Dermis blood vessel endothelial cell (primary cell): ENCODE results near the gene HYDIN. TPM values are rescaled to one million over a fixed set of nuclear protein-coding genes. Genes with fewer than 3 reads are reported as not detected.
"Not testable (repeated sequence)": the region's sequence is repeated elsewhere in the genome, so short reads cannot be mapped to it uniquely, and the experiment has no call there.

Experiments
- DNase-seq: peaks from one replicate; pipeline ENCODE4 v3.0.0; 2010
- total RNA-seq: library from RNA; depleted of rRNA; stranded (reverse); fragments of >200 nt; gene quantifications from 2 replicates; pipeline ENCODE4 v1.2.3, GENCODE V29; 2014

The HYDIN gene
- total RNA-seq, 1 donor from 2014 or later: 0.17 TPM

DNA sequence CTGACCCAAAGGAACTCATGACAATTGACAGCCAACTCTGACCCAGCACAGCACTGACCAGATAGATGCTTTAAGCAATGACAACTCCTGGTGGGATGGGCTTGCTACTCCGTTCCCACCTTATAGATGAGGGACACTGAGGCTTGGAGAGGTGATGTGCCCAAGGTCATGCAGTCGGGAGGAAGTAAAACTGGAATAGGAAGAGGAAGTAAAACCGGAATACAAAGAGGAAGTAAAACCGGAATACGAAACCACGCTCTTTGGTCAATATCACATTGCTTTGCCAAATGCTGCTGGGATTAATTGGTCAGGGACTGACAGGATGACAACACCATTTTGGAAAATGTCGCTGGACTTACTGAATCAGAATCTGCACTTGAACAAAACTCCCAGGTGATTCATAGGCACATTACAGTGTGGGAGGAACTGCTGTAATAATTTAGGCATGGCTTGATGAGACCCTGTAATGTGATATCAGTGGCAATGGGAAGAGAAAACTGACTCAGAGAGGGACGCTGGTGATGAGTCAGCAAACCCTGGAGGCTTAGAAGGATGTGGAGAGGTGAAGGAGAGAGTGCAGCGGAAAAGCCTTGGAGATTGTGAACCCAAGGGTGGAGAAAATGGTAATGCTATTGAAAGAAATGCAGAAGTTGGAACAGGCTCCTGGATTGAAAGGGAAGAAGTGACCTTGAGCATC is 243.4 kb downstream of the HYDIN start:
- not testable (repeated sequence) for DNase-seq

DNA sequence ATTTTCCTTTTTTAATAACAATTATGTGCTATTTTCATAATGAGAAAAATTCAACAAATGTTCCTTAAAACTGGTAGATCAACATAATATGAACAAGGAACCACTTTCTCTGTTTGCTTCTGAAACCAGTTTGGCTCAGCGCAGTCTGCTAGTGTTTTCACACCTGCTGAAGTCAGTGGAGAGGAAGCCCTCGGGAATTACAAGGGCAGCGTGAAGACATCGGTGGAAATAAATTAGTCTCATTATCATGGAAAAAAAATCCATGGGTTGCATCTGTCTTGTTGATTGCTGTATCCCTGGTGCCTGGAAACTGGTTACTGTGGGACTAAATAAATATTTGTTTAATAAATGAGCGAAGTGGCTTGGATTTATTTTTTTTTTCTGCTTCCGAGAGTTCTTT is 245.8 kb downstream of the HYDIN start:
- DNase-seq: not testable (repeated sequence)

- not testable (repeated sequence) for DNase-seq
Observed at GRCh38 chr16:70968332-70968731, 262.2 kb downstream of the HYDIN start.

DNA sequence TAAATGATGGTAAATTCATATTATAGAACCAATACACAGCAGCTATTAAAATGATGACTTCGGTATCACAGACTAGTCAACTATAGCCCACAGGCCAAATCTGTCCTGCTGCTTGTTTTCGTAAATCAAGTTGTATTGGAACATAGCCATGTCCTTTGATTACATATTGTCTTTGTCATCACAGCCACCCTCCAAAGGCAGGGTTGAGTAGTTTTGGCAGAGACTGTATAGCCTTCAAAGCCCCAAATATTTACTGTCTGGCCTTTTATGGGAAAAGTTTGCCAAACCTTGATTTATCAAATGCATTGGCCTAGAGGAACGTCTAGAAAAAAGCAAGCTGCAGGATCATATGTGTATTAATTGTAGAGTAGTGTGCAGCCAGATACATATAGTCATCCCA is 270.4 kb downstream of the HYDIN start:
- not testable (repeated sequence) for DNase-seq

- not testable (repeated sequence) for DNase-seq
Observed at GRCh38 chr16:70954922-70955321, 275.6 kb downstream of the HYDIN start.

DNA sequence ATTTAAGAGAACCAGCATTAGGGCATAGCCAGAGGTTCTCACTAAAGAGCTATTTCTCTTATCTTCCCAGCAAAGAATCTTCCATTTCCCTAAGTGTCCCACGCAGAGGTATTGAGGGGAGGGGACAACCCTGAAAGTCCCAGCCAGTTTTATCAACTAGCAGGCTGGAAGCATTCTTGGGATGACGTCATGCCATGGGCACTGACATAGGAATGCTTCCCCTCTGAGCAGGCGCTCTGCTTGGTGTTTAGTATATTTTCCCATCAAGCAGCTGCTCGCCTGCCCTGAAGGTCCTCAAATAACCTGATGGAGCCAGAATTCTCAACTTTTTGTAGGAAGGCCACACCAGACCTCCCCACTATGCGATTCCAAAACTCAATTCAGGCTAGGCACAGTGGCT is 276.7 kb downstream of the HYDIN start:
- DNase-seq: not testable (repeated sequence)

- DNase-seq: not testable (repeated sequence)
Observed at GRCh38 chr16:70943551-70943950, 287.0 kb downstream of the HYDIN start.

GRCh38 chr16:70939690-70940359 is 290.7 kb downstream of the HYDIN start:
- not testable (repeated sequence) for DNase-seq

DNA sequence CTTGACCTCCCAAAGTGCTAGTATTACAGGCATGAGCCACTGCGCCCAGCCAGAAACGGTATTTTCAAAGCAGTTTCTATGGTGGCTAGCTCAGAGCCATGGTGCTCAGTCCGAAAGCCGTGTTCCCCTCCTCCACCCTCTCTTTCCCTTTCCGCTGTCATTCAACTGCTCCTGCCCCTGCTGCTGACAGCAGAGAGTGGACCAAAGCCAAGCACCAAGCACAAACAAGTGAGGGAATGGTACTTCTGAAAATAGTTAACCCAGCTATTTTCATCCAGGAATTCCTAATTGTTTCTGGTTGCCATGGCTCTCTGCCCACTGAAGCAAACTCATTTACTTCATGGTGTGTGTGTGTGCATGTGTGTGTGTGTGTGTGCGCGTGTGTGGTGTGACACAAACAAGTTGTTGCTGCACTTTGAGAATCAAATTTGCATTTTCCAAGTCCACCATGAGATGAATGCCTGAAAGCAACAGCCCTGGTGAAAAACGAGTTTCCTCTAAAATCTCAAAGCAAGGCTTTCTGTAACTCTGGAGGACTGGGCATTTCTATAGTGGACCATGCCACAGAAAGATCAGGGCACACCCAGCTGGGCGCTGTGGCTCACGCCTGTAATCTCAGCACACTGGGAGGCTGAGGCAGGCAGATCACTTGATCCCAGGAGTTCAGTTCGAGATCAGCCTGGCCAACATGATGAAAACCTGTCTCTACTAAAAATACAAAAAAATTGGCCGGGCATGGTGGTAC is 293.6 kb downstream of the HYDIN start:
- DNase-seq: not testable (repeated sequence)

DNA sequence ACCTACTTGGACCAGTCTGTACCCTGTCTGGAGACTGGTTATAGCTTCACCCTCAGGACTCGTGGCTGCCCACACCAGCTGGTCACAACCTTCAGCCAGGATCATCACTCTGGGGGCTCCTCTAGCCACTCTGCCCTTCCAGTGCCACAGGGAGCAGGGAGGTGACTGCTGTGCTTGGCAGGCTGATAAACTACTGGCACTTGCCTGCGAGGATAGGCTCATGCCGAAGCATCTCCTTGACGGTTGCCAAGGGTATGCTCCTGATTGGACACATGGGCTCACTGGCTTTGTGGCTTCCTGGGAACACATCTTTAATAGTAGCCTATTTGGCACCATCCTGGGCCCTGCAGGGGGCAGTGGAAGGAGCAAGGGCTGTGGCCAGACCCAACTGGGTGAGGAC is 295.2 kb downstream of the HYDIN start:
- not testable (repeated sequence) for DNase-seq

GRCh38 chr16:70933746-70934145 is 296.8 kb downstream of the HYDIN start:
- DNase-seq: not testable (repeated sequence)

DNA sequence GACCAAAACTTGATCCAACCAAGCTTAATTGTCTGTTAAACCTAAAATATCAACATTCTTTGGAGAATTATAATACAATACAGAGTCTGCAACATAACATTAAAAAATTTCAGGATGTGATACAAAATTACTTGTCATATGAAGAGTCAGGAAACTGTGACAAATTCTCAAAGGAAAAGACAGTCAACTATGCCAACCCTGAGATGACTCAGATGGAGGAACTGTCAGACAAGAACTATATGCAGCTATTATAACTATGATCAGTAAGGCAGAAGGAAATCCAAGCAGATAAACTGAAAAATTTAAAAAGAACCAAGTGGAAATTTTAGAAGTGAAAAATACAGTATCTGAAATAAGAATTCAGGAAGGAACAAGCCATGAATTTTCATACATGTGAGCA is 299.8 kb downstream of the HYDIN start:
- DNase-seq: not testable (repeated sequence)

GRCh38 chr16:70922164-70922563 is 308.4 kb downstream of the HYDIN start:
- DNase-seq: not testable (repeated sequence)

DNA sequence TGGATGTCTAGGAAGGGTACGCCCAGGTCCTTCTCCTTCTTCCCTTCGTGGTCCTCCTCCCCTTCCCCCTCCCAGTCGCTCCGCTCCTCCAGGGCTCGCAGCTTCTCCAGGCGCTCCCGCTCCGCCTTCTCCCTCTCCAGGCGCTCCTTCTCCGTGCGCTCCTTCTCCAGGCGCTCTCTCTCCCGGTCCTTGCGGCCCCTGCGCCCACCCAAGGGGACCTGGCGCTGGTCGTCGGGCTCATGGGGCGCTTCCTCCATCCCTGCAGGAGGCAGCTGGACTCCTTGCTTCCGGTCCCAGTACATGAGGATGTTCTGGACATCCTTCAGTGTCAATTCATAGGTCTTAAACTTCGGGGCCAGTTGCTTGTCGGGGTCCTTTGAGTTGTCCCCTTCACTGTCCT is 309.9 kb downstream of the HYDIN start:
- DNase-seq: not testable (repeated sequence)

GRCh38 chr16:70888208-70888607 is 342.3 kb downstream of the HYDIN start:
- not testable (repeated sequence) for DNase-seq

DNA sequence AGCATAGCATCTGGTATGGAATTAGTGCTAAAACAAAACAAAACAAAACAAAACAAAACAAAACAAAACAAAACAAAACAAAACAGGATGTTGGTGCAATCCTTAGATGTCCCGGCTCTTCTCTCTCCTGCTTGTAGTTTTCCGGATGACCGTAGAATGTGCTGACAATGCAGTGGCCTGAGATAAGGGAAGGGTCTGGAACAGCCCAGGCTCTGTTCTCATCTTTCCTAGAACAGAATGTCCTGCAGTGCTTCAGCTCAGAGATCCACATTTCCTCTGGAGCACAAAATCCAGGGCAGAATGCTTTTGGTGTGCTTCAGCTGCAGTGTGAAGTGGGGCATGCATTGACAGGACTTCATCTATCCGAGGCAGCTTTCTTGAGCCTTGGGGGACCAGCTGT is 345.9 kb downstream of the HYDIN start:
- not testable (repeated sequence) for DNase-seq

GRCh38 chr16:70882311-70882710 is 348.2 kb downstream of the HYDIN start:
- not testable (repeated sequence) for DNase-seq

GRCh38 chr16:70877895-70878294 is 352.6 kb downstream of the HYDIN start:
- DNase-seq: not testable (repeated sequence)

- not testable (repeated sequence) for DNase-seq
Observed at GRCh38 chr16:70876442-70876841, 354.1 kb downstream of the HYDIN start.

- not testable (repeated sequence) for DNase-seq
Observed at GRCh38 chr16:70864698-70865097, 365.8 kb downstream of the HYDIN start.

DNA sequence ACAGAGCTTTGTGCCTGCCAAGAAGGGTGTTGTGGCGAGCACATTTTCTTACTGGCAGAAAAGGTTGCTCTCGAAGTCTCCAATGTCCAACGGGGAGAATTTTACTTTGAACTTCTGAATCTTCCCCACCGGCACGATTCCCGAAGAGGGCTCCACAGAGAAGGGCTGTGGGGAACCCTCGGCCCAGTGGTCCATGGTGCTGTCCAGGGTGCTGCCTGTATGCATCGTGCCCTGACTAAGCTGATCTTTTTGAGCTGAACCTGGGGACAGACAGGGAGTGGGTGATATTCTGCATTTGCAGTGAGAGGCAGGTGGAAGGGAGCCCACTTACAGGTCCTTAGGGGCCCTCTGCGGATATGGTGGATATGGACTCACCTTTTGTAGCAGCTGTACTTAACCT is 368.5 kb downstream of the HYDIN start:
- not testable (repeated sequence) for DNase-seq

GRCh38 chr16:70851299-70851698 is 379.2 kb downstream of the HYDIN start:
- DNase-seq: not testable (repeated sequence)

DNA sequence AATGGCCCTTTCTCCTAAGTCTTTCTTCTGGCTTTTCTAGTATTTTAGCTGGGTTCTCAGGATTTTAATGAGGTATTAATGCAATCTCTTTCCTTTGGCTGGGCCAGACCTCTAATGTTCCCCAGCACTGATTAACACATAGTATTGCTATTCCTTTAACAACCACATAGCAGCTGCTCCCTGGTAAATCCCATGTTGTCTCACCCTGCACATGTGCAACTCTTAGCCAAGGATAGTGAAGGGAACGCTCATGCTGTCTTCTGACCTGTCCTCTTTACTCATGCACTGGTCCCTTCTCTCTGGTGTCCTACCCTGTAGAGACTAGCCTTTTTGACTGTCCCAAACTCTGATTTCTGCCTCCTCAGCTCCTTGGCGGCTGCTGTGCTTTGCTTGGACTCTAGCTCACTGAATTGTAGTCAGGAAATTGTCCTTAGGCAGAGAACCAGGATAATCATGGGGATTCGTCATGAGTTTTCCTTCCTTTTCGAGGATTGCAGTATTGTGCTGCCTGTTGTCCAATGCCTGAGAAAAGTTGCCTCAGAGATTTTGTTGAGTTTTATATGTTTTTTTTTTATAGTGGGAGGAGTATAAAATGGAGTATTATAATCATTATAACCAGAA is 406.9 kb downstream of the HYDIN start:
- peak; percentile 24 for DNase-seq
